OCI-LY1 (cell line): ENCODE measurements around the gene UCP2.

Experiments
- H2AFZ ChIP-seq: fragments of 200-600 bp; sonication (generic), shearing (Covaris generic); 2 replicates; pipeline ENCODE4 v1.6.0; 2014; ENCODE audit warnings: antibody characterized with exemption, mild to moderate bottlenecking, low read length
- H3F3A ChIP-seq: fragments of 200-600 bp; sonication (generic), shearing (Covaris generic); 2 replicates; pipeline ENCODE4 v1.6.0; 2014; ENCODE audit warnings: mild to moderate bottlenecking, antibody characterized with exemption, low read length, moderate library complexity; ENCODE audit not compliant: insufficient read depth
- H3K27ac ChIP-seq: fragments of 200-600 bp; sonication (generic); 2 replicates; pipeline ENCODE4 v1.5.1; 2014; ENCODE audit warnings: low read length, mixed run types, mild to moderate bottlenecking, low read depth; ENCODE audit not compliant: poor library complexity, severe bottlenecking
- H3K27me3 ChIP-seq: fragments of 200-600 bp; sonication (generic); 2 replicates; pipeline ENCODE4 v1.6.0; 2014; ENCODE audit warnings: antibody characterized with exemption, mild to moderate bottlenecking, low read length, moderate library complexity; ENCODE audit not compliant: insufficient read depth
- H3K36me3 ChIP-seq: fragments of 200-600 bp; sonication (generic); 2 replicates; pipeline ENCODE4 v1.6.1; 2014; ENCODE audit warnings: mild to moderate bottlenecking, antibody characterized with exemption, low read length, moderate library complexity, mixed read lengths; ENCODE audit not compliant: insufficient read depth
- H3K4me1 ChIP-seq: fragments of 200-600 bp; sonication (generic); 2 replicates; pipeline ENCODE4 v1.5.1; 2014; ENCODE audit warnings: mild to moderate bottlenecking, low read length, moderate library complexity; ENCODE audit not compliant: insufficient read depth, severe bottlenecking
- H3K4me2 ChIP-seq: fragments of 200-600 bp; sonication (generic), shearing (Covaris generic); 2 replicates; pipeline ENCODE4 v1.6.1; 2014; ENCODE audit warnings: low read length
- H3K4me3 ChIP-seq: fragments of 200-600 bp; sonication (generic); 2 replicates; pipeline ENCODE4 v1.5.1; 2014; ENCODE audit warnings: low read length, low read depth, mild to moderate bottlenecking, mixed read lengths; ENCODE audit not compliant: poor library complexity, severe bottlenecking
- H3K79me2 ChIP-seq: fragments of 200-600 bp; shearing (Covaris generic); 2 replicates; pipeline ENCODE4 v1.6.1; 2016; ENCODE audit warnings: mixed run types, low read length, mixed read lengths; ENCODE audit not compliant: insufficient read depth
- H3K9ac ChIP-seq: fragments of 200-600 bp; sonication (generic), shearing (Covaris generic); 2 replicates; pipeline ENCODE4 v1.6.1; 2014; ENCODE audit warnings: mild to moderate bottlenecking, low read length, mixed read lengths
- H3K9me2 ChIP-seq: fragments of 200-600 bp; sonication (generic), shearing (Covaris generic); 2 replicates; pipeline ENCODE4 v1.6.1; 2014; ENCODE audit warnings: low read depth, mild to moderate bottlenecking, low read length, mixed read lengths
- H3K9me3 ChIP-seq: fragments of 200-600 bp; shearing (Covaris generic); 2 replicates; pipeline ENCODE4 v1.6.1; 2014; ENCODE audit warnings: low read length, mixed read lengths
- H4K20me1 ChIP-seq: fragments of 200-600 bp; sonication (generic), shearing (Covaris generic); 2 replicates; pipeline ENCODE4 v1.6.0; 2016; ENCODE audit warnings: mild to moderate bottlenecking, low read length; ENCODE audit not compliant: insufficient read depth
- CTCF ChIP-seq: fragments of 200-600 bp; sonication (generic), shearing (Covaris generic); IDR thresholded peaks from 2 replicates; pipeline ENCODE4 v1.5.1; 2017; ENCODE audit warnings: mild to moderate bottlenecking, antibody characterized with exemption, low read length, moderate library complexity, mixed read lengths
- EZH2 ChIP-seq: fragments of 200-600 bp; sonication (generic), shearing (Covaris generic); IDR thresholded peaks from 2 replicates; pipeline ENCODE4 v1.8.0; 2017; ENCODE audit warnings: borderline replicate concordance, mixed run types, mild to moderate bottlenecking, antibody characterized with exemption, low read length, moderate library complexity, mixed read lengths

The UCP2 gene

DNA sequence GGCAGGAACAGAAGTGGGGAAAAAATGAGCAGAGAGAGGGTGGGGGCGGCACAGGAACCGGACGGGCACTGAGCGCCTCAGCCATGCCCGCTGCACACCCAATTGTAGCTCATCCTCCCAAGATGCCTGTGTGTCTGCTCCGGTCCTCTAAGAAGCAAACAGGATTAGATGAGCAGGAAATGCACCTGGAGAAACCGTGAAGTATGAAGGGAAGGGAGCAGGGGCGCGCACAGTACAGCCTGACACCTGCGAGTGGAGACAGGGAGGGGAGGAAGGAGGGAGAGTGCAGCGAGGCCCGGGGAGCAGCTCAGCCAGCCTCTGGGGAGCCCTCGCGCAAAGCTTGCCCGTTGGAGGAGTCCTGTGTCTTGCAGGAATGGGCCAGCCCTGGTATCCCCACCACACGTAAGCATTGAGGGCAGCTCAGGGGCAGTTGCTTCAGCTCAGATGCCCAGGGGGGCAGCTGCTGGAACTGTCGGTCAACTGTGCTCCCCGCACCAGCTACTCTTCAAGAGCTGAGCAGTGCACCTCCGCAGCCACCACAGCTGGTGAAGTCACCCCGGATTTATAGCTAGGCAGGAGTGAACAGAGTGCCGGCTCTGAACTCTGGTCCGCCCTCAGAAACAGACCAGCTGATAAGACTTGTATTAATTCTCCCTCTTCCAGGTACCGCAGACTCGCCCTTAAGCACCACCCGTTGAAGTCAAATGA is 24.8 kb downstream of the UCP2 start:
- Histone ChIP-seq H3K4me2 (peak overlapping the region; percentile 19; the same call in 1 of the 2 replicates), H4K20me1 (no peaks in the 10 kb centered on the region), H3K4me1 (peaks cover 10% of the 10 kb centered on the region), H3K9me2 (no peaks in the 10 kb centered on the region), H3K9ac (no peak overlapping the region), H3K36me3 (no peaks in the 10 kb centered on the region), H3K4me3 (peak overlapping the region; percentile 1), H3K27me3 (no peaks in the 10 kb centered on the region; the same call in 1 of the 2 replicates), H3K27ac (no peak overlapping the region), H3K79me2 (no peaks in the 10 kb centered on the region), H3F3A (no peaks in the 10 kb centered on the region), H3K9me3 (no peaks in the 10 kb centered on the region), H2AFZ (no peak overlapping the region)
- no peak for TF ChIP-seq EZH2
- no peak for TF ChIP-seq CTCF

- Histone ChIP-seq H3F3A (no peaks in the 10 kb centered on the region), H3K9me2 (no peaks in the 10 kb centered on the region), H3K27ac (no peak overlapping the region), H4K20me1 (no peaks in the 10 kb centered on the region), H2AFZ (no peak overlapping the region), H3K4me1 (peaks cover 10% of the 10 kb centered on the region), H3K4me2 (peak overlapping the region; percentile 19; the same call in 1 of the 2 replicates), H3K4me3 (peak overlapping the region; percentile 1), H3K9ac (no peak overlapping the region), H3K36me3 (no peaks in the 10 kb centered on the region), H3K79me2 (no peaks in the 10 kb centered on the region), H3K9me3 (no peaks in the 10 kb centered on the region), H3K27me3 (no peaks in the 10 kb centered on the region; the same call in 1 of the 2 replicates)
- TF ChIP-seq CTCF (no peak), EZH2 (no peak)
Measured at GRCh38 chr11:73956876-73957653, 25.6 kb downstream of the UCP2 start.

- Histone ChIP-seq H3K36me3 (no peaks in the 10 kb centered on the region), H4K20me1 (no peaks in the 10 kb centered on the region), H2AFZ (no peak overlapping the region), H3F3A (no peaks in the 10 kb centered on the region), H3K9me3 (no peaks in the 10 kb centered on the region), H3K4me3 (no peak overlapping the region), H3K9me2 (no peaks in the 10 kb centered on the region), H3K79me2 (no peaks in the 10 kb centered on the region), H3K9ac (no peak overlapping the region), H3K4me1 (no peaks in the 10 kb centered on the region), H3K4me2 (no peak overlapping the region), H3K27ac (no peak overlapping the region), H3K27me3 (no peaks in the 10 kb centered on the region)
- TF ChIP-seq EZH2 (no peak), CTCF (no peak)
Measured at GRCh38 chr11:73951797-73952196, 30.8 kb downstream of the UCP2 start.
